OCI-LY7 (cell line): ENCODE data around the gene ZNF526.

Experiments
- EZH2phosphoT487 ChIP-seq: fragments of 200-600 bp; sonication (generic); IDR thresholded peaks from 2 replicates; pipeline ENCODE4 v1.6.1; 2018; ENCODE audit warnings: low read depth, borderline replicate concordance, mild to moderate bottlenecking, mixed run types, antibody characterized with exemption, low read length, moderate library complexity, mixed read lengths
- TF ChIP-seq, protein P1 (sequence below): fragments of 200-600 bp; sonication (generic); conservative IDR thresholded peaks from 2 replicates; pipeline ENCODE4 v1.5.1; 2014; ENCODE audit warnings: mild to moderate bottlenecking, antibody characterized with exemption, low read length, moderate library complexity, mixed read lengths

DNA sequence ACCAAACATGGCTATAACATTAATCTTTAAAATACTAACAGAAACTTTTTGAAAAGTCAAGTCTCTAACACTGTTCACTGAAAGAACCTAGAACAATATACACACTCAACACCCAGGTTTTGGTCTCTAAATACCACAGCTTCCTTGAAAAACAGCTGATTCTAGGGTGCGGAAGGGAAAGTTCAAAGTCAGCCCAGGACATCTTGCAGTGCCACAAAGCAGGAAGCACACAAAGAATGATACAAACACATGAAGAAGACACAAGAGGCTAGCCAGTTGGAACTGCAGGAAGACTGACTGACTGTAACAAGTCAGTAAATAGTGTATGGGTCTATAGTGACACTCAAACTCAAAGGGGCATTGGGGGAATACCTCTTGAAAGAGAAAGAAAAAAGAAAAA, 7.2 kb upstream of the ZNF526 start:
- TF ChIP-seq, protein P1, sequence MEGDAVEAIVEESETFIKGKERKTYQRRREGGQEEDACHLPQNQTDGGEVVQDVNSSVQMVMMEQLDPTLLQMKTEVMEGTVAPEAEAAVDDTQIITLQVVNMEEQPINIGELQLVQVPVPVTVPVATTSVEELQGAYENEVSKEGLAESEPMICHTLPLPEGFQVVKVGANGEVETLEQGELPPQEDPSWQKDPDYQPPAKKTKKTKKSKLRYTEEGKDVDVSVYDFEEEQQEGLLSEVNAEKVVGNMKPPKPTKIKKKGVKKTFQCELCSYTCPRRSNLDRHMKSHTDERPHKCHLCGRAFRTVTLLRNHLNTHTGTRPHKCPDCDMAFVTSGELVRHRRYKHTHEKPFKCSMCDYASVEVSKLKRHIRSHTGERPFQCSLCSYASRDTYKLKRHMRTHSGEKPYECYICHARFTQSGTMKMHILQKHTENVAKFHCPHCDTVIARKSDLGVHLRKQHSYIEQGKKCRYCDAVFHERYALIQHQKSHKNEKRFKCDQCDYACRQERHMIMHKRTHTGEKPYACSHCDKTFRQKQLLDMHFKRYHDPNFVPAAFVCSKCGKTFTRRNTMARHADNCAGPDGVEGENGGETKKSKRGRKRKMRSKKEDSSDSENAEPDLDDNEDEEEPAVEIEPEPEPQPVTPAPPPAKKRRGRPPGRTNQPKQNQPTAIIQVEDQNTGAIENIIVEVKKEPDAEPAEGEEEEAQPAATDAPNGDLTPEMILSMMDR = no peak
- TF ChIP-seq EZH2phosphoT487 = no peak
